Fibroblast of villous mesenchyme (primary cell): ENCODE results near the gene SSB. TPM values are rescaled to one million over a fixed set of nuclear protein-coding genes. Genes with fewer than 3 reads are reported as not detected.

ENCODE experiments used
- DNase-seq: peaks from one replicate; pipeline ENCODE4 v3.0.0-alpha.2; 2010; ENCODE audit warnings: low read depth
- H3K4me3 ChIP-seq: 2 replicates; pipeline ENCODE4 v1.5.1; 2011; ENCODE audit warnings: low read depth, mild to moderate bottlenecking, low read length
- CTCF ChIP-seq: IDR thresholded peaks from 2 replicates; pipeline ENCODE4 v1.5.1; 2012; ENCODE audit warnings: low read depth, mild to moderate bottlenecking, low read length; ENCODE audit not compliant: insufficient read depth
- total RNA-seq: library from RNA; depleted of rRNA; stranded (reverse); fragments of >200 nt; gene quantifications from 2 replicates; pipeline ENCODE4 v1.2.3, GENCODE V29; 2012

Gene SSB
- total RNA-seq, 1 donor, result 125 TPM

GRCh38 chr2:169822036-169822435 is 23.4 kb downstream of the SSB start:
- TF ChIP-seq CTCF, result no peak
- H3K4me3 ChIP-seq, result no peak overlapping the region
- DNase-seq, result no peak

GRCh38 chr2:169822785-169823392 is 24.2 kb downstream of the SSB start:
- no peak for TF ChIP-seq CTCF
- no peak for DNase-seq
- H3K4me3 ChIP-seq, result no peak overlapping the region

- no peak for DNase-seq
- no peak for TF ChIP-seq CTCF
- H3K4me3 ChIP-seq, result peak overlapping the region; percentile 86
Observed at GRCh38 chr2:169823996-169824372, 25.3 kb downstream of the SSB start.

GRCh38 chr2:169824373-169825333 is 26.0 kb downstream of the SSB start, which contains the start of gene METTL5:
METTL5 (minus strand) TSS chr2:169824905; CDS start chr2:169824597, 308 bp downstream.
- peak within 1 kb of the TSS; percentile 86 for H3K4me3 ChIP-seq
- peak; percentile 80 for DNase-seq
- peak; percentile 82 for TF ChIP-seq CTCF

- H3K4me3 ChIP-seq, result peak within 1 kb of the TSS; percentile 90
- TF ChIP-seq CTCF, result no peak
- peak; percentile 93 for DNase-seq
Observed at GRCh38 chr2:169827272-169828140, 28.8 kb downstream of the SSB start, which contains the start of gene UBR3. UBR3 (plus strand) TSS chr2:169827454; CDS start chr2:169827508, 54 bp downstream.

GRCh38 chr2:169828141-169828811 is 29.6 kb downstream of the SSB start:
- DNase-seq, result peak; percentile 52
- no peak for TF ChIP-seq CTCF
- H3K4me3 ChIP-seq, result peak overlapping the region; percentile 90
